Ishikawa (cell line): ENCODE measurements around the gene EHD4.

ENCODE experiments used
- CEBPB ChIP-seq: IDR thresholded peaks from 2 replicates; pipeline ENCODE4 v1.6.1; 2012
- CREB1 ChIP-seq: IDR thresholded peaks from 2 replicates; pipeline ENCODE4 v1.6.1; 2012; ENCODE audit warnings: low read depth
- EGR1 ChIP-seq: IDR thresholded peaks from 2 replicates; pipeline ENCODE4 v1.6.1; 2012
- EP300 ChIP-seq: IDR thresholded peaks from 2 replicates; pipeline ENCODE4 v1.6.1; 2012; ENCODE audit warnings: borderline replicate concordance
- FOXM1 ChIP-seq: IDR thresholded peaks from 2 replicates; pipeline ENCODE4 v1.6.1; 2012; ENCODE audit warnings: low read depth, borderline replicate concordance
- NFIC ChIP-seq: IDR thresholded peaks from 2 replicates; pipeline ENCODE4 v1.6.1; 2012
- RAD21 ChIP-seq: IDR thresholded peaks from 2 replicates; pipeline ENCODE4 v1.6.1; 2012; ENCODE audit warnings: low read depth
- TAF1 ChIP-seq: IDR thresholded peaks from 2 replicates; pipeline ENCODE4 v1.6.1; 2012; ENCODE audit warnings: low read depth, mild to moderate bottlenecking
- TCF12 ChIP-seq: IDR thresholded peaks from 2 replicates; pipeline ENCODE4 v1.6.1; 2012; ENCODE audit warnings: low read depth
- TEAD4 ChIP-seq: IDR thresholded peaks from 2 replicates; pipeline ENCODE4 v1.6.1; 2012
- YY1 ChIP-seq: IDR thresholded peaks from 2 replicates; pipeline ENCODE4 v1.6.1; 2012; ENCODE audit warnings: low read depth
- ZBTB7A ChIP-seq: IDR thresholded peaks from 2 replicates; pipeline ENCODE4 v1.6.1; 2012; ENCODE audit warnings: low read depth
- TF ChIP-seq, protein P1 (sequence below): IDR thresholded peaks from 2 replicates; pipeline ENCODE4 v1.6.1; 2012
- TF ChIP-seq, protein P2 (sequence below): IDR thresholded peaks from 2 replicates; pipeline ENCODE4 v1.6.1; 2012; ENCODE audit warnings: low read depth, mild to moderate bottlenecking
- TF ChIP-seq, protein P3 (sequence below): IDR thresholded peaks from 2 replicates; pipeline ENCODE4 v1.6.1; 2012

The EHD4 gene

DNA sequence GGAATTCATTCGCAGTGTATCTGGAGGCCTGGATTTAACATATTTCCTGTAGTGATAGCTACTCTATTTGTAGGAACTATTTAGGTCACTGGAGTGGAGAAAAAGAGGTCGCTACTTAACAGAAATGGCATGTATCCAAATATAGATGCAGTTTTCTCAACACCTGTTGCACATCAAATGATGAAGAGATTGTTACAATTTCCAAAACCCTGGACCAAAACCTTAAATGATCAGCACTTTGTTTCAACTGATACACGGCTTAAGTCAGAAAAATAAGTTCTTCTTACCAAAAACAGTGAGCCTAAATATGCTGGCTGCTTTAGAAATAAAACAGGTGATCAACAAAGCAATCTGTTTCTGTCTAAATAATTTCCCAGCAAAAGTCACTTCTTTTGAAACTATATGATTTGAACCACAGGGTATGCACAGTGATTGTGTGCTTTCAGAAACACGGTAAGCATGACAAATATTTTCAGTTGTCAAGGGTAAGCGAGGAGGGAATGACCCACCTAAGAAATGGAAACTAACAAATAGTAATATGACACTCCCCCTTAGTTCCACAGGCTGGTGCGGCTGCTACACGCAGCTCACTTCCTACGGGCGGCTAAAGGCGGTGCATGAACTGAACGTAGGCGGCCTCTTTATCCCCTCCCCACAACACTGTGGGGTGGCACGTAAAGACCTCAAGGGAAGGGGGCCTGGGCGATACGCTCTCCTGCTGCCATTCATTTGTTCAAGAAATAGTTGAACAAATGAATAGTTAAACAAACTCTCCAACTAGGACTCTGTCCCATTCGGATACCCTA, 1.1 kb downstream of the EHD4 start:
- TF ChIP-seq EGR1 (peak; percentile 41; the same call in 1 of the 2 replicates), CEBPB (no peak)
- TF ChIP-seq, protein P1, sequence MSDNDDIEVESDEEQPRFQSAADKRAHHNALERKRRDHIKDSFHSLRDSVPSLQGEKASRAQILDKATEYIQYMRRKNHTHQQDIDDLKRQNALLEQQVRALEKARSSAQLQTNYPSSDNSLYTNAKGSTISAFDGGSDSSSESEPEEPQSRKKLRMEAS = 0 out of 2 replicates have a peak, but pooled peaks have one; percentile 18

DNA sequence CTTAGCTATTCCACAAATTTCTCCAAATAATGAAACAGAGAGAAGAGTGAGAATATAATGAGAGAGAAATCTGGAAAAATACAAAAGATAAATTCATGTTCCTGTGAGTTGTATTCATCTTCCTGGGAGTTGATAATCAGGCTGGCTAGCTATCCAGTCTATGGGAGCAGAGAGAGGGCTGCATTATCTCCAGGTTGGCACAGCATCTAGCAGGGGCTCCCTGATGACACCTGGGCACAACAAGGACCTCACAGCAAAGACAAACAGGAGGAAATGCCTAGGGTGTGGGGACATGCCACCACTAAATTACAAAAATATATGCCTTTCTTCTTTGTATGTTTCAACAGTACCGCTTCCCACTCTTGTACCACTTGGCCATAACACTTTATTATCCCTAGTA, 1.9 kb downstream of the EHD4 start:
- TF ChIP-seq EP300 (no peak), TAF1 (no peak), YY1 (no peak), NFIC (no peak), ZBTB7A (no peak), CREB1 (no peak), TEAD4 (no peak), TCF12 (no peak)
- TF ChIP-seq, protein P2, sequence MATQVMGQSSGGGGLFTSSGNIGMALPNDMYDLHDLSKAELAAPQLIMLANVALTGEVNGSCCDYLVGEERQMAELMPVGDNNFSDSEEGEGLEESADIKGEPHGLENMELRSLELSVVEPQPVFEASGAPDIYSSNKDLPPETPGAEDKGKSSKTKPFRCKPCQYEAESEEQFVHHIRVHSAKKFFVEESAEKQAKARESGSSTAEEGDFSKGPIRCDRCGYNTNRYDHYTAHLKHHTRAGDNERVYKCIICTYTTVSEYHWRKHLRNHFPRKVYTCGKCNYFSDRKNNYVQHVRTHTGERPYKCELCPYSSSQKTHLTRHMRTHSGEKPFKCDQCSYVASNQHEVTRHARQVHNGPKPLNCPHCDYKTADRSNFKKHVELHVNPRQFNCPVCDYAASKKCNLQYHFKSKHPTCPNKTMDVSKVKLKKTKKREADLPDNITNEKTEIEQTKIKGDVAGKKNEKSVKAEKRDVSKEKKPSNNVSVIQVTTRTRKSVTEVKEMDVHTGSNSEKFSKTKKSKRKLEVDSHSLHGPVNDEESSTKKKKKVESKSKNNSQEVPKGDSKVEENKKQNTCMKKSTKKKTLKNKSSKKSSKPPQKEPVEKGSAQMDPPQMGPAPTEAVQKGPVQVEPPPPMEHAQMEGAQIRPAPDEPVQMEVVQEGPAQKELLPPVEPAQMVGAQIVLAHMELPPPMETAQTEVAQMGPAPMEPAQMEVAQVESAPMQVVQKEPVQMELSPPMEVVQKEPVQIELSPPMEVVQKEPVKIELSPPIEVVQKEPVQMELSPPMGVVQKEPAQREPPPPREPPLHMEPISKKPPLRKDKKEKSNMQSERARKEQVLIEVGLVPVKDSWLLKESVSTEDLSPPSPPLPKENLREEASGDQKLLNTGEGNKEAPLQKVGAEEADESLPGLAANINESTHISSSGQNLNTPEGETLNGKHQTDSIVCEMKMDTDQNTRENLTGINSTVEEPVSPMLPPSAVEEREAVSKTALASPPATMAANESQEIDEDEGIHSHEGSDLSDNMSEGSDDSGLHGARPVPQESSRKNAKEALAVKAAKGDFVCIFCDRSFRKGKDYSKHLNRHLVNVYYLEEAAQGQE = no peak

DNA sequence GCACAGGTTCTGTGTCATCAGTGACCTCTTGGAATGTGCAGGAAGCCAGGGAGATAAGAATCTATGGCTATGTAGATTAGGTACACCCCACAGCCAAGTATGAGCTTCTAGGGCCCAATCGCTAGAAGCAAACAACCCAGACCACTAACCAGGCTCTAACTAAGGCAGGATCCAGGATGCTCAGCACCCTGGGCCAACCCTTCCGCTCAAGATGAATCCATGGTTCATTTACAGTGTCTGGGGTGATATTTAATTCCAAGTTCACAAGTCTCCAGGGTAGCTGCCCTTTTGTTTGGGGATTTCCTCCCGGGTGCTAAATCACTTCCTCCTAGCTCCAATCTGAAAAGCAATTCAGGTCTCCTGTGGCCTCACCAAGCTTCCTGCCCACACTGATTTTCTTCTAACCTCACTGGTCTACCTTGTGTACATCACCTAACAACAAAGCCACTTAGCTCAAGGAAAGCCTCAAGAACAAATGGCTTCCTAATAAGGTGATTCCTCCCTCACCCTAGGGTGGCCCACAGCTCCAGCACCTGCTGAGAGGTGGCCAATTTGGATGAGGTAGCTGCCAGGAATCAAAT, 2.4 kb downstream of the EHD4 start:
- TF ChIP-seq TAF1 (no peak), ZBTB7A (no peak), YY1 (no peak), FOXM1 (no peak), TEAD4 (no peak), EP300 (no peak), RAD21 (no peak), CREB1 (no peak), TCF12 (no peak), CEBPB (no peak), EGR1 (no peak), NFIC (no peak)
- TF ChIP-seq, protein P1 = no peak
- TF ChIP-seq, protein P3, sequence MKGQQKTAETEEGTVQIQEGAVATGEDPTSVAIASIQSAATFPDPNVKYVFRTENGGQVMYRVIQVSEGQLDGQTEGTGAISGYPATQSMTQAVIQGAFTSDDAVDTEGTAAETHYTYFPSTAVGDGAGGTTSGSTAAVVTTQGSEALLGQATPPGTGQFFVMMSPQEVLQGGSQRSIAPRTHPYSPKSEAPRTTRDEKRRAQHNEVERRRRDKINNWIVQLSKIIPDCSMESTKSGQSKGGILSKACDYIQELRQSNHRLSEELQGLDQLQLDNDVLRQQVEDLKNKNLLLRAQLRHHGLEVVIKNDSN = no peak
- TF ChIP-seq, protein P2 = no peak

DNA sequence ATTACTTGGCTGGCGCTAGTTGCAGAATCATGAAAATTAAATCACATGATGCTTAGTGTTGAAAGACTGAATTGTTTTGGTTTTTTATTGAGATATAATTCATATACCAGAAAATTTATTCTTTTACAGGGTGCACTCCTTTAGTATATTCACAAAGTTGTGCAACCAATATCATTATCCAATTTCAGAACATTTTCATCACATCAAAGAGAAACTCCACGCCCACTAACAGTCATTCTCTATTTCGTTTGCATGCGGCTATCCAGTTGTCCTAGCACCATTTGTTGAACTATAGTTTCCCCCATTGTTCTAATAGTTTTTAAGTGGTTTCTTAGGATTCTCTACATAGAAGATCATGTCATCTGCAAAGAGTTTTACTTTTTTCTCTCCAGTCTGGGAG, 3.7 kb downstream of the EHD4 start:
- TF ChIP-seq ZBTB7A (no peak), CEBPB (no peak), YY1 (no peak), EGR1 (no peak), RAD21 (no peak), TAF1 (no peak), TEAD4 (no peak), FOXM1 (no peak)
- TF ChIP-seq, protein P3 = no peak
- TF ChIP-seq, protein P2 = no peak
